NB4 (cell line): Measurements from ENCODE around the gene AOAH.

Experiments used
- DNase-seq: peaks from one replicate; pipeline ENCODE4 v3.0.0; 2010; ENCODE audit warnings: low read depth
- H3K4me3 ChIP-seq: one replicate; pipeline ENCODE4 v1.5.1; 2011; ENCODE audit warnings: mild to moderate bottlenecking, low read depth, low read length, moderate library complexity
- MYC ChIP-seq: IDR thresholded peaks from 2 replicates; pipeline ENCODE4 v1.6.1; 2011; ENCODE audit warnings: low read depth, low read length
- POLR2A ChIP-seq: IDR thresholded peaks from 2 replicates; pipeline ENCODE4 v1.6.1; 2011; ENCODE audit warnings: mild to moderate bottlenecking; ENCODE audit not compliant: insufficient read length; ENCODE audit errors: extremely low read depth
- TF ChIP-seq, protein P1 (sequence below): IDR thresholded peaks from one replicate; pipeline ENCODE4 v1.5.1; 2012; ENCODE audit warnings: low read depth, low read length
- TF ChIP-seq, protein P2 (sequence below): IDR thresholded peaks from 2 replicates; pipeline ENCODE4 v1.6.1; 2011; ENCODE audit warnings: low read depth, low read length

Gene AOAH

DNA sequence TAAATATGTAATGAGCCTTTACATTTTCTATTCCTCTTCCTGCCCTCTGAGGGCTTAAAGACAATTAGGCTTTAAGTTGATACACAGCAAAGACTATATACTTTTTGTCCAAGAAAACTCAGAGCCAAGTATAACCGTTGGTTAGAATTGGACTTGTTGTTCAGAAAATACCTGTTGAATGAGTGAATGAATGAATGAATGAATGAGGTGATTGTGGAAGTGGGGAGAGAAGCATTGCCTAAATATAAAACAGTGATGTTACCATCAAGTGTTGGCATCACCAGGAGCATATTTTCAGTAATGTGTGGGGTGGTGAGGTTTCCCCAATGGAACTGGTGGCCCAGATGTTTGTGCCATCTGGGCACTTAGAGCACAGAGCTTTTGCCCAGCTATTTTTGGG lies 106.9 kb downstream of the AOAH start:
- H3K4me3 ChIP-seq, result no peak overlapping the region
- no peak for DNase-seq
- no peak for TF ChIP-seq MYC
- no peak for TF ChIP-seq POLR2A
- TF ChIP-seq, protein P1, sequence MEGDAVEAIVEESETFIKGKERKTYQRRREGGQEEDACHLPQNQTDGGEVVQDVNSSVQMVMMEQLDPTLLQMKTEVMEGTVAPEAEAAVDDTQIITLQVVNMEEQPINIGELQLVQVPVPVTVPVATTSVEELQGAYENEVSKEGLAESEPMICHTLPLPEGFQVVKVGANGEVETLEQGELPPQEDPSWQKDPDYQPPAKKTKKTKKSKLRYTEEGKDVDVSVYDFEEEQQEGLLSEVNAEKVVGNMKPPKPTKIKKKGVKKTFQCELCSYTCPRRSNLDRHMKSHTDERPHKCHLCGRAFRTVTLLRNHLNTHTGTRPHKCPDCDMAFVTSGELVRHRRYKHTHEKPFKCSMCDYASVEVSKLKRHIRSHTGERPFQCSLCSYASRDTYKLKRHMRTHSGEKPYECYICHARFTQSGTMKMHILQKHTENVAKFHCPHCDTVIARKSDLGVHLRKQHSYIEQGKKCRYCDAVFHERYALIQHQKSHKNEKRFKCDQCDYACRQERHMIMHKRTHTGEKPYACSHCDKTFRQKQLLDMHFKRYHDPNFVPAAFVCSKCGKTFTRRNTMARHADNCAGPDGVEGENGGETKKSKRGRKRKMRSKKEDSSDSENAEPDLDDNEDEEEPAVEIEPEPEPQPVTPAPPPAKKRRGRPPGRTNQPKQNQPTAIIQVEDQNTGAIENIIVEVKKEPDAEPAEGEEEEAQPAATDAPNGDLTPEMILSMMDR, result no peak
- TF ChIP-seq, protein P2, sequence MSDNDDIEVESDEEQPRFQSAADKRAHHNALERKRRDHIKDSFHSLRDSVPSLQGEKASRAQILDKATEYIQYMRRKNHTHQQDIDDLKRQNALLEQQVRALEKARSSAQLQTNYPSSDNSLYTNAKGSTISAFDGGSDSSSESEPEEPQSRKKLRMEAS, result no peak

GRCh38 chr7:36615852-36616540 lies 108.3 kb downstream of the AOAH start:
- TF ChIP-seq, protein P1, result no peak
- TF ChIP-seq POLR2A (no peak), MYC (no peak)
- TF ChIP-seq, protein P2, result no peak

GRCh38 chr7:36614959-36615358 lies 109.3 kb downstream of the AOAH start:
- no peak for DNase-seq
- no peak overlapping the region for H3K4me3 ChIP-seq
- TF ChIP-seq, protein P2, result no peak
- TF ChIP-seq, protein P1, result no peak
- TF ChIP-seq MYC, result no peak
- TF ChIP-seq POLR2A, result no peak

More at GRCh38 chr7:36615852-36616540, 108.3 kb downstream of the AOAH start:
- no peak for DNase-seq
- H3K4me3 ChIP-seq, result no peak overlapping the region

DNA sequence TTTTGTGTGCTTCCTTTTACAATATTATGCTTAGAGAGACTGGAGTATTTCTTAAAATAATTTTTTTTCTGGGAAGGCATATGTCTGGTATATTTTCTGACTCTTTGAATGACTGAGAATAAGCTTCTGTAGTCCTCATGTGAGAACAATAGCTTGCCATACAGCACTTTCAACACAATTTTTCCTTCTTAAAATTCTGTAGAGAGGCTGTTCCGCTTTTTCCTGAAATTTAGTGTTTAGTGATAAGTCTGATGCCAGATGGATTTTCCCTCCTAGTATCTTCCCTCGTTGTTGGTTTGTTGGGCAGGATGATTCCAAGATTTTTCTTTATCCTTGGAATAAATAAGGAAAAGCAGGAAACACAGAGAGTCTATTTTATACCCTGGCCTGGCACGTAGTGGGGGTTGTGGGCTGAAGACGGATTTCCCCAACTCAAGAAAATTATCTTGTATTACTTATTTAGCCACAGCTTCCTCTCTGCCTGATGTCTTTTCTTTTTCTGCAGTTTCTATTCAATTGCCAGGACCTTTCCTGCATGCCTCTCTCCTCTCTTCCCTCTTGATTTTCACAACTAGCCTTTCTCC lies 111.2 kb downstream of the AOAH start:
- no peak for DNase-seq
- H3K4me3 ChIP-seq, result no peak overlapping the region
- TF ChIP-seq MYC (no peak), POLR2A (no peak)
- TF ChIP-seq, protein P1, result no peak
- TF ChIP-seq, protein P2, result no peak

DNA sequence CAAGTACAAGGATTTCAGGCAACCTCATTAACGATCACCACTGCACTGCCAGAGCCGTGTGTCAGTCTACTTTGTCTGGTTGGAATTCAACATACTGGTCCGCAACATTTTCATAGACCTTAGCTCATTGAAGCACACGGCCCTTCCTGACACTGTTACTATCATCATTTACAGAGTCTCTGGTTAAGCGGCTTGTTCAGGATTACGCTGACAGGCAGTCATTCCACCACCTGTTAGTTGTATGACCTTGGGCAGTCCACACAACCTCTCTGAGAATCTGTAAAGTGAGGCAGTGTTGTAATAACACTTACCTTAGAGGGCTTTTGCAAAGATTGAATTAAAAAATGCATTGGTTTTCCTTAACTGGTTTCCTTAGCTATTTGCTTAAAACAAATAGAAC lies 112.6 kb downstream of the AOAH start:
- no peak for DNase-seq
- TF ChIP-seq POLR2A (no peak), MYC (no peak)
- TF ChIP-seq, protein P2, result no peak
- TF ChIP-seq, protein P1, result no peak
- no peak overlapping the region for H3K4me3 ChIP-seq
